ENCODE data around the gene MTR. TPM values are rescaled to one million over a fixed set of nuclear protein-coding genes. Genes with fewer than 3 reads are reported as not detected.

The MTR gene
- total RNA-seq, 1 donor from 2014 or later, result 37.1 TPM

- H3K27me3 Mint-ChIP-seq, result no peaks in the 10 kb centered on the region
- H3K4me3 Mint-ChIP-seq, result no peak overlapping the region
- TF ChIP-seq CTCF (IDR thresholded peaks at IDR 0.05), result no peak
- H3K4me1 Mint-ChIP-seq, result no peaks in the 10 kb centered on the region
- no peak overlapping the region for H3K27ac Mint-ChIP-seq
- no peaks in the 10 kb centered on the region for H3K9me3 Mint-ChIP-seq
- intact Hi-C loops (cut with micrococcal nuclease), result no loop called here
- ATAC-seq (ENCODE audit: low read depth), result no peak
- ChIA-PET CTCF (interaction anchor here (1.5 kb wide), 1 partner anchor 9 kb away, joined by 6 read pairs; no protein-coding TSS in a partner anchor), POLR2A (no interaction called here)
- no peaks in the 10 kb centered on the region for H3K36me3 Mint-ChIP-seq (ENCODE audit: low read depth)
- DNase-seq, result no peak
Measured at GRCh38 chr1:236750928-236751327, 44.2 kb upstream of the MTR start.

GRCh38 chr1:236751385-236751784 lies 43.7 kb upstream of the MTR start:
- H3K4me3 Mint-ChIP-seq, result no peak overlapping the region

GRCh38 chr1:236751935-236752334 lies 43.2 kb upstream of the MTR start:
- intact Hi-C loops (cut with micrococcal nuclease), result no loop called here
- no peak for TF ChIP-seq CTCF (IDR thresholded peaks at IDR 0.05)
- ATAC-seq (ENCODE audit: low read depth) (no peak), DNase-seq (no peak)
- H3K9me3 Mint-ChIP-seq, result no peaks in the 10 kb centered on the region
- no peak overlapping the region for H3K4me3 Mint-ChIP-seq
- CTCF ChIA-PET, result interaction anchor here (1.5 kb wide), 1 partner anchor 8 kb away, joined by 6 read pairs; no protein-coding TSS in a partner anchor
- POLR2A ChIA-PET, result no interaction called here
- no peaks in the 10 kb centered on the region for H3K27me3 Mint-ChIP-seq
- no peaks in the 10 kb centered on the region for H3K36me3 Mint-ChIP-seq (ENCODE audit: low read depth)
- no peak overlapping the region for H3K27ac Mint-ChIP-seq
- no peaks in the 10 kb centered on the region for H3K4me1 Mint-ChIP-seq

More at GRCh38 chr1:236751385-236751784, 43.7 kb upstream of the MTR start:
- ChIA-PET CTCF (interaction anchor here (1.5 kb wide), 1 partner anchor 9 kb away, joined by 6 read pairs; no protein-coding TSS in a partner anchor), POLR2A (no interaction called here)
- intact Hi-C loops (cut with micrococcal nuclease), result no loop called here
- Mint-ChIP-seq H3K4me1 (no peaks in the 10 kb centered on the region), H3K36me3 (ENCODE audit: low read depth) (no peaks in the 10 kb centered on the region), H3K9me3 (no peaks in the 10 kb centered on the region), H3K27ac (no peak overlapping the region), H3K27me3 (no peaks in the 10 kb centered on the region)
- no peak for DNase-seq
- TF ChIP-seq CTCF (IDR thresholded peaks at IDR 0.05), result no peak
- no peak for ATAC-seq (ENCODE audit: low read depth)

DNA sequence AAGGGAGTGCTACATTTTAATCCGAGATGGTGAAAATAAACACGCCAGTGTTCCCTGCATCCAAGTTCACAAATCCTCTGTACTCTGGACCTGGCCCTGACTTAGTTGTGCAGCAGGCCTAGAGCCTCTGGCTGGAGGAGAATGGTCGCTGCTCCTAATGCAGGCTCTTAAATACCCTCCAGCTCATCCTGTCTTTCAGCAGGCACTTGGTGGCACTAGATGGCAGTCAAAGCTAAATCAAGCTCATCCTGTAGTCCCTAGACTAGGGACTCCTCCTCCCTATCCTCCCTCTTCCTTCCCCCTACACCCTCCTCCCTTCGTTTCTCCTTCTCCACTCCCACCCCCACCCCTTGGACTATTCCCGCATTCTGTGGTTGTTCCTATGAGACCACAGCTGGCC lies 41.6 kb upstream of the MTR start:
- Mint-ChIP-seq H3K27me3 (no peaks in the 10 kb centered on the region), H3K9me3 (no peaks in the 10 kb centered on the region), H3K4me1 (no peaks in the 10 kb centered on the region), H3K4me3 (no peak overlapping the region), H3K27ac (no peak overlapping the region), H3K36me3 (ENCODE audit: low read depth) (no peaks in the 10 kb centered on the region)
- intact Hi-C loops (cut with micrococcal nuclease), result no loop called here
- DNase-seq, result no peak
- CTCF ChIA-PET, result no interaction called here
- POLR2A ChIA-PET, result interaction anchor here (0.5 kb wide), 1 partner anchor 1199 kb away, joined by 10 read pairs; no protein-coding TSS in a partner anchor
- no peak for TF ChIP-seq CTCF (IDR thresholded peaks at IDR 0.05)
- no peak for ATAC-seq (ENCODE audit: low read depth)

DNA sequence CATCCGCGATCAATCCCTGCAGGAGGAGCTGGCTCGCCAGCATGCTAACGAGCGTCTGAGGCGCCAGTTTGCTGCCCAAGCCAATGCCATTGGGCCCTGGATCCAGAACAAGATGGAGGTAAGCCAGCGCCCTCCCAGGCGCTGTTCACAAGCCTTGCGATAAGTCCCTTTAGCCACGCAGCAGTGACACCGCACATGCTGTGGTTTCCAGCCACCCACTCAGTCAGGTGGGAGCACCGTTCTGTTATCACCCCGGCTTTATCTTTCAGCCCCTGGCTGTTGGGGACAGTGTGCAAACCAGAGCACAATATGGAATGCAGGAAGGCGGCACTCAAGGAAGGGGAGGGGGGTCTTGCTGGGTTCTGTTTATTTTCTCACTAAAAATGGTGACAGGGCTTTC lies 41.1 kb upstream of the MTR start:
- no peak for ATAC-seq (ENCODE audit: low read depth)
- H3K27me3 Mint-ChIP-seq, result no peaks in the 10 kb centered on the region
- intact Hi-C loops (cut with micrococcal nuclease), result no loop called here

More for the DNA sequence above, 41.1 kb upstream of the MTR start:
- H3K36me3 Mint-ChIP-seq (ENCODE audit: low read depth), result no peaks in the 10 kb centered on the region
- H3K4me1 Mint-ChIP-seq, result no peaks in the 10 kb centered on the region
- ChIA-PET CTCF (no interaction called here), POLR2A (interaction anchor here (0.5 kb wide), 1 partner anchor 1200 kb away, joined by 10 read pairs; no protein-coding TSS in a partner anchor)
- no peak for DNase-seq
- TF ChIP-seq CTCF (IDR thresholded peaks at IDR 0.05), result no peak
- no peak overlapping the region for H3K4me3 Mint-ChIP-seq
- H3K27ac Mint-ChIP-seq, result no peak overlapping the region
- H3K9me3 Mint-ChIP-seq, result no peaks in the 10 kb centered on the region
